A549 treated with AZD9567 at 1 μM for 4 hours (cell line): ENCODE results near the gene C12orf42. TPM values are rescaled to one million over a fixed set of nuclear protein-coding genes. Genes with fewer than 3 reads are reported as not detected.

ENCODE experiments used
- total RNA-seq: library from RNA; stranded (reverse); fragments of 200-300 nt; extraction: Qiagen RNA extraction; gene quantifications from 5 replicates; pipeline ENCODE4 v1.2.3, GENCODE V29; 2022; ENCODE audit not compliant: insufficient read depth

C12orf42 gene
- total RNA-seq, result 0.20 TPM in 1 of 5 replicates, not detected in the others

GRCh38 chr12:103495469-103496456, at the start of gene C12orf42:
C12orf42 (minus strand) TSS chr12:103495968; CDS start chr12:103478426, 17,542 bp downstream.

Other genes starting within 250 kb of the C12orf42 start
- gene STAB2, start 91.3 kb upstream of the C12orf42 start, total RNA-seq, result not detected in 5 replicates